PC-3 (cell line): ENCODE measurements around the gene NFKBIL1. TPM values are rescaled to one million over a fixed set of nuclear protein-coding genes. Genes with fewer than 3 reads are reported as not detected.

Experiments
- ATAC-seq: fragments of 200-7000 bp; cut with Tn5 transposase; 2 replicates; pipeline ENCODE4 v1.9.1; 2020; ENCODE audit warnings: mild to moderate bottlenecking, moderate library complexity
- BruUV-seq: library from RNA; stranded (reverse); fragments of 400-500 nt; replicated peaks from 2 replicates; lab custom pipeline; 2021; lab: Mats Ljungman, UMichigan
- CTCF ChIA-PET: fragments of 300-600 bp; sonication (Branson Sonifier 250); formaldehyde crosslinking; loops from one replicate; lab custom pipeline; 2022; ENCODE audit warnings: antibody characterized with exemption; lab: Charles Lee
- POLR2A ChIA-PET: fragments of 300-600 bp; sonication (Branson Sonifier 250); formaldehyde crosslinking; loops from one replicate; lab custom pipeline; 2022; ENCODE audit warnings: antibody characterized with exemption; ENCODE audit not compliant: unreplicated experiment; lab: Charles Lee
- DNase-seq: peaks from one replicate; pipeline ENCODE4 v3.0.0-alpha.2; 2015
- H2AFZ ChIP-seq: fragments of 300-600 bp; sonication (generic); 2 replicates; pipeline ENCODE4 v1.6.0; 2016; ENCODE audit warnings: antibody characterized with exemption, low read length
- H3F3A ChIP-seq: fragments of 300-600 bp; sonication (generic); one replicate; pipeline ENCODE4 v1.6.0; 2017; ENCODE audit warnings: antibody characterized with exemption, low read length, control low read depth, mild to moderate bottlenecking; ENCODE audit not compliant: unreplicated experiment
- H3K27ac ChIP-seq: fragments of 300-600 bp; sonication (generic); 2 replicates; pipeline ENCODE4 v1.5.1; 2016; ENCODE audit warnings: mild to moderate bottlenecking, low read length
- H3K27me3 ChIP-seq: fragments of 300-600 bp; sonication (generic); 2 replicates; pipeline ENCODE4 v1.6.1; 2016; ENCODE audit warnings: low read length, mixed read lengths
- H3K36me3 ChIP-seq: fragments of 300-600 bp; sonication (generic); 2 replicates; pipeline ENCODE4 v1.6.1; 2016; ENCODE audit warnings: low read depth, mixed run types, low read length, mixed read lengths
- H3K4me1 ChIP-seq: fragments of 300-600 bp; sonication (generic); 2 replicates; pipeline ENCODE4 v1.5.1; 2016; ENCODE audit warnings: low read length; ENCODE audit not compliant: insufficient read depth
- H3K4me2 ChIP-seq: fragments of 300-600 bp; sonication (generic); 2 replicates; pipeline ENCODE4 v1.6.0; 2016; ENCODE audit warnings: low read length
- H3K4me3 ChIP-seq: fragments of 300-600 bp; sonication (generic); 2 replicates; pipeline ENCODE4 v1.5.1; 2016; ENCODE audit warnings: mild to moderate bottlenecking, low read length, mixed read lengths
- H3K79me2 ChIP-seq: fragments of 300-600 bp; sonication (generic); 2 replicates; pipeline ENCODE4 v1.6.1; 2017; ENCODE audit warnings: low read length, mixed read lengths
- H3K9ac ChIP-seq: fragments of 300-600 bp; sonication (generic); 2 replicates; pipeline ENCODE4 v1.6.0; 2016; ENCODE audit warnings: mild to moderate bottlenecking, low read length
- H3K9me2 ChIP-seq: fragments of 300-600 bp; sonication (generic); replicated peaks from 2 replicates; pipeline ENCODE4 v1.6.1; 2016; ENCODE audit warnings: mixed run types, low read length, mixed read lengths
- H3K9me3 ChIP-seq: fragments of 300-600 bp; sonication (generic); 2 replicates; pipeline ENCODE4 v1.6.1; 2016; ENCODE audit warnings: low read length, mixed read lengths
- H4K20me1 ChIP-seq: fragments of 300-600 bp; sonication (generic); 2 replicates; pipeline ENCODE4 v1.6.1; 2016; ENCODE audit warnings: low read length, mixed read lengths
- EZH2 ChIP-seq: fragments of 300-600 bp; sonication (generic); IDR thresholded peaks from one replicate; pipeline ENCODE4 v1.6.1; 2017; ENCODE audit warnings: antibody characterized with exemption, mild to moderate bottlenecking, low read length; ENCODE audit not compliant: unreplicated experiment
- EZH2phosphoT487 ChIP-seq: fragments of 300-600 bp; sonication (generic); IDR thresholded peaks from 2 replicates; pipeline ENCODE4 v1.6.1; 2018; ENCODE audit warnings: mild to moderate bottlenecking, antibody characterized with exemption, low read length, borderline replicate concordance
- intact Hi-C: fragments of 100-400 bp; cut with micrococcal nuclease; formaldehyde crosslinking; loops from 2 replicates; pipeline ENCODE4 v1.9.0; 2023
- total RNA-seq: library from RNA; depleted of rRNA; stranded (reverse); fragments of >200 nt; gene quantifications from 2 replicates; pipeline ENCODE4 v1.2.3, GENCODE V29; 2014
- TF ChIP-seq, protein P1 (sequence below): fragments of 300-600 bp; sonication (generic); conservative IDR thresholded peaks from 2 replicates; pipeline ENCODE4 v1.5.1; 2017; ENCODE audit warnings: antibody characterized with exemption, low read depth, mild to moderate bottlenecking, low read length

The NFKBIL1 gene
- total RNA-seq, 1 experiment from 2014 or later: 38.2 TPM

DNA sequence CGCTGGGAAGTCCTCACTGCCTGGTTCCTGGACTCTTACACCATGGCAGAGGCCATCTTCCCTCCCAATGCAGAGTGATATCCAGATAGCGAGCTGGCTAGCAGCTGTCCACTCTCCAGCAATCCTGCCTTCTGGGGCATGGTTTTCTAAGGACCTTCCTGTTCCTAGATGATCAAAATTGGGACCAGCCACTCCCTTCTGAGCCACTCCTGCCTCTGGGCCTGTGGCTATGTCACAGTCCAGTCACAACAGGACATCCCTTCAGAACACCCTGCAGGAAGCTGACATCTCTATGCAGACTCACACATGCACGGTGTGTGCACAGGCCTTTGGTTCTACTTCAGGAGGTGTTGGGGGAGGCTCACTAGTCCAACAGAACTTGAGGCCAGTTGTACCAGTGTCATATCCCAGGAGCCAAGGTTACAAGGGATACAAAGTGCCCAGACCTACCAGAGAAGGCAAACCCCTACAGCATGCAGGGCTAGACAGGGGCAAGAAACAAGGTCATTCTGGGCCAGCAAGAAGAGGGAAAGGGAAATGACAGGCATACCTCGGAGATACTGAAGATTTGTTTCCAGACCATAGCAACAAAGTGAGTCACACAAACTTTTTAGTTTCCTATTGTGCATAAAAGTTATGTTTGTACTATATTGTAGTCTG lies 21.3 kb upstream of the NFKBIL1 start:
- H3K9me2 ChIP-seq: no peaks in the 10 kb centered on the region
- no peak overlapping the region for H3K4me2 ChIP-seq
- H4K20me1 ChIP-seq: 0 out of 2 replicates have a peak, but pooled peaks cover under 1% of the 10 kb centered on the region
- ChIA-PET CTCF (interaction anchor here (0.5 kb wide), 1 partner anchor 467 kb away, joined by 4 read pairs; no protein-coding TSS in a partner anchor), POLR2A (no interaction called here)
- TF ChIP-seq EZH2phosphoT487: no peak
- TF ChIP-seq, protein P1, sequence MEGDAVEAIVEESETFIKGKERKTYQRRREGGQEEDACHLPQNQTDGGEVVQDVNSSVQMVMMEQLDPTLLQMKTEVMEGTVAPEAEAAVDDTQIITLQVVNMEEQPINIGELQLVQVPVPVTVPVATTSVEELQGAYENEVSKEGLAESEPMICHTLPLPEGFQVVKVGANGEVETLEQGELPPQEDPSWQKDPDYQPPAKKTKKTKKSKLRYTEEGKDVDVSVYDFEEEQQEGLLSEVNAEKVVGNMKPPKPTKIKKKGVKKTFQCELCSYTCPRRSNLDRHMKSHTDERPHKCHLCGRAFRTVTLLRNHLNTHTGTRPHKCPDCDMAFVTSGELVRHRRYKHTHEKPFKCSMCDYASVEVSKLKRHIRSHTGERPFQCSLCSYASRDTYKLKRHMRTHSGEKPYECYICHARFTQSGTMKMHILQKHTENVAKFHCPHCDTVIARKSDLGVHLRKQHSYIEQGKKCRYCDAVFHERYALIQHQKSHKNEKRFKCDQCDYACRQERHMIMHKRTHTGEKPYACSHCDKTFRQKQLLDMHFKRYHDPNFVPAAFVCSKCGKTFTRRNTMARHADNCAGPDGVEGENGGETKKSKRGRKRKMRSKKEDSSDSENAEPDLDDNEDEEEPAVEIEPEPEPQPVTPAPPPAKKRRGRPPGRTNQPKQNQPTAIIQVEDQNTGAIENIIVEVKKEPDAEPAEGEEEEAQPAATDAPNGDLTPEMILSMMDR: no peak
- TF ChIP-seq EZH2: no peak
- no peaks in the 10 kb centered on the region for H3K27me3 ChIP-seq
- ATAC-seq: peak; percentile 56
- H3K4me1 ChIP-seq: peaks cover 8% of the 10 kb centered on the region
- H3K9ac ChIP-seq: no peak overlapping the region
- peaks cover 12% of the 10 kb centered on the region for H3K36me3 ChIP-seq
- H3K79me2 ChIP-seq: no peaks in the 10 kb centered on the region
- H3K4me3 ChIP-seq: no peak overlapping the region
- no peaks in the 10 kb centered on the region for H3F3A ChIP-seq
- BruUV-seq: no TSS peak
- intact Hi-C loops: no loop called here
- H2AFZ ChIP-seq: no peak overlapping the region
- H3K9me3 ChIP-seq: no peaks in the 10 kb centered on the region
- peak; percentile 45 for DNase-seq
- peak overlapping the region; percentile 8; the same call in 1 of the 2 replicates for H3K27ac ChIP-seq

DNA sequence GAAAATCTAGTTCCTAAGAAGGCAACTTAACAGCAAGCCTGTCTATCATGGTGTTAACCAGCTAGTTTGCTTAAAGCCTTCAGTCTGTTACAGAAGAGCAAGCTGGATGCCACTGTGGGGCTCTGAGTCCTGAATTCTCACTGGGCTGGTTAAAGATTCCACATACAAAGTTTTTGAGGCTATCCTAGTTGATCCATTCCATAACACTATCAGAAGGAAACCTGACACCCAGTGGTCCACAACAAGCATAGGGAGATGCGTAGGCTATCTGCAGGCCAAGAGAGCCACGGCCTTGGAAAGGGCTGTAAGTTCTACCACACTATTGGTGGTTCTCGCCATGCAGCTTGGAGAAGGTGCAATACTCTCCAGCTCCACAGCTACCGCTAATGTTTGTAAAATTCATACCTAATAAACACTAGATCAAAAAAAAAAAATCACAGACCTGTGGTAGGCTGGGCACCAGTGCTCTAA lies 19.1 kb upstream of the NFKBIL1 start:
- DNase-seq: no peak
- Histone ChIP-seq H3K27me3 (no peaks in the 10 kb centered on the region), H4K20me1 (0 out of 2 replicates have a peak, but pooled peaks cover 5% of the 10 kb centered on the region), H3K4me3 (no peak overlapping the region), H3K9ac (no peak overlapping the region), H3K4me2 (no peak overlapping the region), H3K9me3 (no peaks in the 10 kb centered on the region), H3K9me2 (no peaks in the 10 kb centered on the region), H3K79me2 (no peaks in the 10 kb centered on the region), H3K36me3 (peaks cover 34% of the 10 kb centered on the region), H2AFZ (no peak overlapping the region), H3K27ac (no peak overlapping the region), H3K4me1 (peaks cover 8% of the 10 kb centered on the region), H3F3A (no peaks in the 10 kb centered on the region)
- no TSS peak for BruUV-seq
- no peak for TF ChIP-seq EZH2phosphoT487
- no peak for TF ChIP-seq EZH2
- TF ChIP-seq, protein P1: no peak
- intact Hi-C loops: loop anchor here (2.0 kb wide), 1 partner anchor 34 kb away; no protein-coding TSS in a partner anchor
- ChIA-PET POLR2A (no interaction called here), CTCF (no interaction called here)
- ATAC-seq: peak; percentile 5; the same call in 1 of the 2 replicates
